CD4-positive, alpha-beta T cell treated with Interleukin-12 subunit alpha and Interleukin-12 subunit beta, for 1 hour (primary cell): ENCODE results near the gene B4GALT3.
"Not testable (repeated sequence)": the region's sequence is repeated elsewhere in the genome, so short reads cannot be mapped to it uniquely, and the experiment has no call there.

Experiments used
- DNase-seq: peaks from one replicate; pipeline ENCODE4 v3.0.0-alpha.2; 2020

B4GALT3 gene

GRCh38 chr1:161177112-161177935, at the start of gene B4GALT3:
B4GALT3 (minus strand) TSS chr1:161177507; CDS start chr1:161176060, 1,447 bp downstream.
- DNase-seq: peak; percentile 93

- DNase-seq: no peak
These were observed 49.5 kb upstream of the B4GALT3 start for GRCh38 chr1:161226759-161227158.

DNA sequence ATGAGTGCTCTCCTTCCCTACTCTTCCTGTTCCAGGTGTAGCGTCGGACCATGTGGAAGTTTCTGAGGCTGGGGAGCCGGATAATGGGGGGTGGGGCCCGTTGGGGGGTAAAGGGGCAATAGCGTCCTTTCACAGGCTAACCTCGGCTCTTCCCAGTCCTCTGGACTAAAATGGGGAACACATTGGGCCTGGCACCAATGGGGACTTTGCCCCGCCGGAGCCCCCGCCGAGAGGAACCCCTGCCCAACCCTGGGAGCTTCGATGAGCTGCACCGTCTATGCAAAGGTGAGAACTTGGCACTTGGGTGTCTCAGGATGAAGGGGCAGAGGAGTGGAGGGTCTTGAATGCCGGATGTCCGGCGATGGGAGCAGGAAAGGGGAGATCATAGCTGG, 49.0 kb upstream of the B4GALT3 start:
- no peak for DNase-seq

DNA sequence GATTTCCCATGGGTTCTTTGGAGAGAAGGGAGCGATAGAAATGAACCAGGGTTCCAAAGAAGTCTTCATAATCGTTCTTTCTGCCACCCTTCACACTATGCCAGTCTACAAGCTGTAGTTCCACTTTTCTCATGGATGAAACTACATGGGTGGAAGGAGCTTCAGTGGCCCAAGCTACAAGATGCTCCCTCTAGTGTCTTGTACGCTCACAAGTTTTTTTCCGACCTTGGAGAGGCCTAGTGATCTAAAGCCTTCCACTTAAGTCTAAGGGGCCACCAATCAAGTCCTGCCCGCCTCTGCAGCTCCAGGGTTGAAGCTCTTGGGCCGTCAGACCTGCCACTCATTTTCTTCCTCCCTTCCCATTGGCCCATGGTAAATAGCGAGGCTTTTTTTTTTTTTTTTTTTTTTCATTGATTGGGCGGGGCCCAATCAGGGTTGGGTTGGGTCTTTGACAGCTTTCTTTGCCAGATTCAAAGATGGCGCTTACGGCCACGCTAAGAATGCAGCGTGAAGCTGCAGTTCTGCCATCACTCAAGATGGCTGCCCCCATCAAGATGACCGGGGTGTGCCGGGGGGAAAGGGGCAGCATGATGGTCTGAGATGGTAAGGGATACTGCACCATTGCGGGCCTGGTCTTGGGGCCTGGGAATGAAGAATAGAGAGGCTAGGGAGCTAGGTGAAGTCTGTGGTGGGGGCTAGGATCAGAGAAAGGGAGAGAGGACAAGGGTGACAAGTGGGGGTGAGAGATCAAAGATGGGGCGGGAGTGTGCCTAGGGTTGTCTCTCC, 48.4 kb upstream of the B4GALT3 start, which contains the start of gene TOMM40L:
Gene TOMM40L (plus strand): TSS at position 527 of the 786 bp plus-strand sequence. CDS start 430 bp downstream, outside the sequence.
- DNase-seq: peak; percentile 96

GRCh38 chr1:161225178-161225533, 47.8 kb upstream of the B4GALT3 start:
- no peak for DNase-seq

- DNase-seq: not testable (repeated sequence)
These were observed 47.4 kb upstream of the B4GALT3 start for GRCh38 chr1:161224695-161225087.

GRCh38 chr1:161223805-161224694, 46.7 kb upstream of the B4GALT3 start:
- no peak for DNase-seq

DNA sequence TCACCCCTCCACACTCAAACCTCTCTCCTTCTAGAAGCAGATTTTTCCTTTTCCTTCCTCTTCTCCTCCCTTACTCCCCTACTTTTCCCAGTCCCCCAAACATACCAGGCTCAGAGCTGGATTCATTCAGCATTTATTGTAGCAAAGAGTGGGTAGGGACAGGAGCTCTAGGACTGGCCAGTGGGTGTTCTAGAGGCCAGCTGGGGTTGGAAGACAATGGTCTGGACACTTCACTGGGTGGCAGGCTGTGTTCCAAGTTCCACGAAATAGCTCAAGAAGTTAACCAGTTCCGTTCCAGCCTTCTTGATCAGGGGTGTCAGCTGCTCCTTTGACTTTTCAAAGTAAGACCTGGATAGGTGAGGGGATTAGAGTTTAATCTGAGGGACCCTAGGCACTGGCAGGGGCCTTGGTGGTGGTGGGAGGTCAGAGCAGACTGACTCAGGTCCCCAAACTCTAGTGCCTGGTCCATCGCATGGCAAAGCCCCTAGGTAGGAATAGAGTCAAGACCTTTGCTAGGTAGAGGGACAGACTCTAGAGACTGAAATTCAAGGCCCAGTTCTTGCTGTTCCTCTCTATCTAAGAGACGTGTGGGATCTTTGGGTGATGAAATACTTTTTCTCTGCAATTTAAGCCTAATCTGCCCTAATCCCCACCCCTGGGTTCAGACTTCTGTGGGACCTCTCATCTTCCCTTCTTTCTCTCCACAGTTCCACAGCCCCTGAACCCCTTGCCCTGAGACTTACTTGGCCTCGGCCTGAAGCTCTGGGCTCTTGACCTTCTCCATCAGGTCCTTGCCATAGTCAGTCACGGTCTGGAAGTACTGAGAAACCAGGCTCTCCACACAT, 45.1 kb upstream of the B4GALT3 start:
- no peak for DNase-seq

- DNase-seq: no peak
These were observed 42.7 kb upstream of the B4GALT3 start for GRCh38 chr1:161220002-161220401.

- DNase-seq: no peak
These were observed 42.0 kb upstream of the B4GALT3 start for GRCh38 chr1:161219078-161219892.

DNA sequence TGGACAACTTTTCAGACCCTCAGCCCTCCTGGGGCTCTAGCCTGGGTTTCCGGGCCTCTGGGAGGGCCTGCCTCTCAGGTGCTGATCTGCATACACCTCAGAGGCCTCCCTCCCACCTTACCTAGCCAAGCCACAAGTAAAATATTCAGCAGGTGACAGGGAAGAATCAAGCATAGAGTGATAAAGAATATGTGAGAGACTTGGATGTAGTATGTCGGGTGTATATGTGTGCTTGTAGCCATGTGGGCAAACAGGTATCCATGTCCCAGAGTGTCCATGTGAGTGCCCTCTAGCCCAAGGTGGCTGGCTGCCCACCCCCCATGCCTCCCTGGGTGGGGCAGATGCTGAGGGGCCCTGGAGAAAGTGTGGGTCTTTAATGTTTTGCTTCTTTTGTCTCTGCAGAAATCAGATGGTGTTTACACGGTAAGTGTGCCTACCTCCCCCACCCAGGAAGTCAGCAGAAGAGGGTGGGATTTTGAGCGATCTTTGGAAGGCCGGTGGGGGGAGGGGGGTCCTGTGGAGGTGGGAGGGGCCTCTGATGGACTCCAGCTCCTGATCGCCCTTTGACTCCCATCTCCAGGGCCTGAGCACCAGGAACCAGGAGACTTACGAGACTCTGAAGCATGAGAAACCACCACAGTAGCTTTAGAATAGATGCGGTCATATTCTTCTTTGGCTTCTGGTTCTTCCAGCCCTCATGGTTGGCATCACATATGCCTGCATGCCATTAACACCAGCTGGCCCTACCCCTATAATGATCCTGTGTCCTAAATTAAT, 41.2 kb upstream of the B4GALT3 start:
- no peak for DNase-seq

GRCh38 chr1:161217831-161218230, 40.5 kb upstream of the B4GALT3 start:
- no peak for DNase-seq

GRCh38 chr1:161216945-161217712, 39.8 kb upstream of the B4GALT3 start:
- no peak for DNase-seq

GRCh38 chr1:161215076-161215475, 37.8 kb upstream of the B4GALT3 start, which contains the start of gene FCER1G:
FCER1G (plus strand) TSS chr1:161215295; CDS start chr1:161215322, 27 bp downstream.
- no peak for DNase-seq

GRCh38 chr1:161214369-161214768, 37.1 kb upstream of the B4GALT3 start:
- no peak for DNase-seq

DNA sequence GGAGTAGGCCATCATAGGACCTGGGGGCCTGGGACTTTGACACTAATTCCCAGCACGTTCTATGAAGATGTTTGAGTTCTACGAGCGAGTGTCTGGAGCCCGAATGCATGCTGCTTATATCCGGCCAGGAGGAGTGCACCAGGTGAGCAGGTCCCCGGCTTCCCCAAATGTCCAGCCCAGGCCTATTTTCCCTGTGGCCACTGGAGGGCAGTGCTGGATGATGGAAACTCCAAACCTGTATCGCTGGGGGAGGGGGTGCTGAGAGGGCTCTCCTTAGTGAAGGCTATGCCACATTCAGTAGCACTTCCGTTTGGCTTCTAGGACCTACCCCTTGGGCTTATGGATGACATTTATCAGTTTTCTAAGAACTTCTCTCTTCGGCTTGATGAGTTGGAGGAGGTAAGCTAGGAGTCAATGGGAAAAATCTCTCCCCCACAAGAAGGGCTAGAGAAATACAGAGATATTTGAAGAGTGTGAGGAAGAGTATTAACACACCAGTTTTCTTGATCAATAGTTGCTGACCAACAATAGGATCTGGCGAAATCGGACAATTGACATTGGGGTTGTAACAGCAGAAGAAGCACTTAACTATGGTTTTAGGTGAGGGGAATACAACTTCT, 32.6 kb upstream of the B4GALT3 start:
- peak; percentile 79 for DNase-seq

DNA sequence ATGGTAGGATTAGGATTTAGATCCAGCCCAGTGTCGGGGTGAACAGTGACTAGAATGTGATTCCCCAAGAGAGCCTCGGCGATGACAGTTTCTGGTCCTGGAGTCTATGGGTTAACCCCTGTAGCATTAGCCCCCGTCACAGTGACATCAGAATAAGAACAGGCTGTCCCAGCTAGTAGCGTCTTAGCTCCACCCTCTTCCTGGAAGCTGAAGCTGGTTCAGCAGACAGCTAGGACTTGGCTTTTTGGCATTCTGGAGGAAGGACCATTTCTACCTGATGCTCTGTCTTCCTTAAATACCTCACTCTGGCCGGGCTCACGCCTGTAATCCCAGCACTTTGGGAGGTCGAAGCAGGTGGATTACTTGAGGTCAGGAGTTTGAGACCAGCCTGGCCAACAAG, 29.9 kb upstream of the B4GALT3 start:
- DNase-seq: no peak

DNA sequence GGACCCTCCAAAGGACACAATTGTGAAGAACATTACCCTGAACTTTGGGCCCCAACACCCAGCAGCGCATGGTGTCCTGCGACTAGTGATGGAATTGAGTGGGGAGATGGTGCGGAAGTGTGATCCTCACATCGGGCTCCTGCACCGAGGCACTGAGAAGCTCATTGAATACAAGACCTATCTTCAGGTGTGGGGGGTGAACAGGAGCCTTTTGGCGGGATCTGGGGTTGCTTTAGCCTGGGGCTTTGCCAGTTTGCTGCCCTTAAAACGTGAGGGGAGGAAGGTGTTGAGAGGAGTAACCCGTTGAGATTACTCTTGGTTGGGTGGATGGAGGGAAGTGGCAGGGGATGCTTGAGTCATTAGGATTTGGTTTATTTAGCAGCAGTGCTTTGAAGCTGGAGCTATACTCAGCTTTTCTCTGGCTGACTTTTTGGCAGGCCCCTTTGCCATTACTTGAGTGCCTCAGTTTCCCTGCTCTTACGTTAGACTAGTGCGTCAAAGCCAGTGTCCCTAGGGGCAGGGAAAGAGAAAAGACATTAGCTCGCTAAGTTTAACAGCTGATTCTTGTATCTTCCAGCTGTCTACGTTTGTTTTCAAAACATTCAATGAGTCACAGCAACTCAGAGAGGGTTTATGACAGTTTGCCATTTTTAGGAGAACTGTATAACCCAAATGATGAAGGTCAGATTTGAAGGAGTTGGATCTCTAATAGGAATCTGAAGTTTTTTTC, 29.3 kb upstream of the B4GALT3 start:
- DNase-seq: no peak
